BLaER1 (cell line): ENCODE data around the gene PLXNA4.

Experiments
- H3K27ac ChIP-seq: shearing (Covaris generic); formaldehyde crosslinking; 2 replicates; pipeline ENCODE4 v1.8.1; 2022
- H3K27me3 ChIP-seq: shearing (Covaris generic); formaldehyde crosslinking; 2 replicates; pipeline ENCODE4 v1.8.1; 2022
- H3K36me3 ChIP-seq: shearing (Covaris generic); formaldehyde crosslinking; 2 replicates; pipeline ENCODE4 v1.8.1; 2022
- H3K4me1 ChIP-seq: shearing (Covaris generic); formaldehyde crosslinking; 2 replicates; pipeline ENCODE4 v1.8.1; 2022
- H3K4me2 ChIP-seq: shearing (Covaris generic); formaldehyde crosslinking; 2 replicates; pipeline ENCODE4 v1.8.1; 2022
- H3K4me3 ChIP-seq: shearing (Covaris generic); formaldehyde crosslinking; 2 replicates; pipeline ENCODE4 v1.8.1; 2022
- H3K9ac ChIP-seq: shearing (Covaris generic); formaldehyde crosslinking; 2 replicates; pipeline ENCODE4 v1.8.1; 2022
- H3K9me3 ChIP-seq: shearing (Covaris generic); formaldehyde crosslinking; 2 replicates; pipeline ENCODE4 v1.8.1; 2022
- H4K20me1 ChIP-seq: shearing (Covaris generic); formaldehyde crosslinking; 2 replicates; pipeline ENCODE4 v1.8.1; 2022
- Cebpa-rat ChIP-seq: shearing (Covaris generic); IDR thresholded peaks from 2 replicates; pipeline ENCODE4 v1.8.1; 2022

The PLXNA4 gene

GRCh38 chr7:132076301-132077035 lies 499.8 kb downstream of the PLXNA4 start:
- H3K4me1 ChIP-seq: peaks cover 28% of the 10 kb centered on the region
- no peak overlapping the region for H3K4me3 ChIP-seq
- H3K36me3 ChIP-seq: no peaks in the 10 kb centered on the region
- no peak for TF ChIP-seq Cebpa-rat
- no peaks in the 10 kb centered on the region for H4K20me1 ChIP-seq
- peak overlapping the region; percentile 14; the same call in 1 of the 2 replicates for H3K4me2 ChIP-seq
- no peaks in the 10 kb centered on the region for H3K27me3 ChIP-seq
- H3K9ac ChIP-seq: no peak overlapping the region
- H3K27ac ChIP-seq: no peak overlapping the region
- H3K9me3 ChIP-seq: no peaks in the 10 kb centered on the region

DNA sequence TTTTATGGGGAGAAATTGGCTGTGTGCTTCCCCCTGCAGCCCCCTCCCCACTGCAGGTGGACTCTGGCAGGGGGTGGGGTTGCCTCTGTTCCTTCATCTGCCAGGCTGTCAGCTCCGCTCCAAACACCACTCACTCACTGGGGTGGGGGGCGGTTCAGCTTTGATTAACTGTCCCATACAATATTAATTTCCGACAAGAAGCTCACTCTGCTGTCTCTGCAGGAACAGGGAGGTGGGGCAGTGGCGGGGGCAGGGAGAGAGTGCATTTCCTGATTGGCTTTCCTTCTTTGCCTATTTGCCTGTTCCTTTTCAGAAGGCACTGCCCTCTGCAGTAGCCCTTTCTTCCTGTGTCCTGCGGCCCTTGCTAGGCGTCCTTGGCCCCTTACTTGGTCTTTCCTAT lies 500.8 kb downstream of the PLXNA4 start:
- H3K4me3 ChIP-seq: no peak overlapping the region
- no peak overlapping the region for H3K27ac ChIP-seq
- H3K4me2 ChIP-seq: no peak overlapping the region
- H3K4me1 ChIP-seq: peaks cover 19% of the 10 kb centered on the region
- no peak overlapping the region for H3K9ac ChIP-seq
- no peaks in the 10 kb centered on the region for H3K9me3 ChIP-seq
- H3K27me3 ChIP-seq: no peaks in the 10 kb centered on the region
- TF ChIP-seq Cebpa-rat: no peak
- H3K36me3 ChIP-seq: no peaks in the 10 kb centered on the region
- no peaks in the 10 kb centered on the region for H4K20me1 ChIP-seq

DNA sequence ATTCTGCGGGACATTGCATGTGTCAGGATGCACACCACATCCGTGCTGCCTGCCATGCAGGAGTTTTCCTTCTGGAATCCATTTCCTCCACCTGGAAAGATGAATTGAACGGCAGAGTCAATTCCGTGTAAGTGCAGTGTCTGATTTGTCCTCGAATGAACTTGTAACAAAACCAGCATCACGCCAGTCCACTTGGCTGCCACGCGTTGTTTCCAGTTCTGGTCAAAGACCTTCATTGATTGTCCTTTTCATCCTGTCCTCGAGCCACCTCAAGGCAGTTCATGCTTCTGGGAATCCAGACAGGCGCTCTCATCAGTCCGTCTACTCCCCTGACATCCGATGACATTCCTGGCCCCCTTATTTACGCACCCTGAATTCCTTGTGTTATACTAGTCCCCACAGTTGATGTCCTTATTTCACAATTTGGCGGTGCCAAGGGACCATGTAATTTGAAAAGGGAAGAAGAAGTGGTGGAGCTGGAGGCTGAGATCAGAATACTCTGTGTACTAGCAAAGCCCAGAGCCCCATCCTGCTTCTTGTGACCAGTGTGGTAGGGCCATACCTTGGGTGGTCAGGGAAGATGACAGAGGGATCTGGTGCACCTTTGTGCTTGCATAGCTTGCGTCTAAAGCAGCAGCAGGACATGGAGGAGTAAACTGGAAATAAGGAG lies 502.2 kb downstream of the PLXNA4 start:
- Histone ChIP-seq H3K9me3 (no peaks in the 10 kb centered on the region), H3K27ac (no peak overlapping the region), H3K4me1 (peaks cover 6% of the 10 kb centered on the region), H3K4me3 (no peak overlapping the region), H3K27me3 (no peaks in the 10 kb centered on the region), H4K20me1 (no peaks in the 10 kb centered on the region), H3K9ac (no peak overlapping the region), H3K36me3 (no peaks in the 10 kb centered on the region), H3K4me2 (no peak overlapping the region)
- TF ChIP-seq Cebpa-rat: no peak
